NCI-H146 treated with DMSO at 0.1 percent for 48 hours (cell line): ENCODE data around the gene PRKACA.
"Not testable (repeated sequence)": the region's sequence is repeated elsewhere in the genome, so short reads cannot be mapped to it uniquely, and the experiment has no call there.

Source experiments
- DNase-seq: peaks from one replicate; lab custom pipeline; 2025; ENCODE audit not compliant: unreplicated experiment; lab: John Stamatoyannopoulos, UW

Gene PRKACA

GRCh38 chr19:14148751-14149410 is 31.3 kb upstream of the PRKACA start:
- DNase-seq = no peak

DNA sequence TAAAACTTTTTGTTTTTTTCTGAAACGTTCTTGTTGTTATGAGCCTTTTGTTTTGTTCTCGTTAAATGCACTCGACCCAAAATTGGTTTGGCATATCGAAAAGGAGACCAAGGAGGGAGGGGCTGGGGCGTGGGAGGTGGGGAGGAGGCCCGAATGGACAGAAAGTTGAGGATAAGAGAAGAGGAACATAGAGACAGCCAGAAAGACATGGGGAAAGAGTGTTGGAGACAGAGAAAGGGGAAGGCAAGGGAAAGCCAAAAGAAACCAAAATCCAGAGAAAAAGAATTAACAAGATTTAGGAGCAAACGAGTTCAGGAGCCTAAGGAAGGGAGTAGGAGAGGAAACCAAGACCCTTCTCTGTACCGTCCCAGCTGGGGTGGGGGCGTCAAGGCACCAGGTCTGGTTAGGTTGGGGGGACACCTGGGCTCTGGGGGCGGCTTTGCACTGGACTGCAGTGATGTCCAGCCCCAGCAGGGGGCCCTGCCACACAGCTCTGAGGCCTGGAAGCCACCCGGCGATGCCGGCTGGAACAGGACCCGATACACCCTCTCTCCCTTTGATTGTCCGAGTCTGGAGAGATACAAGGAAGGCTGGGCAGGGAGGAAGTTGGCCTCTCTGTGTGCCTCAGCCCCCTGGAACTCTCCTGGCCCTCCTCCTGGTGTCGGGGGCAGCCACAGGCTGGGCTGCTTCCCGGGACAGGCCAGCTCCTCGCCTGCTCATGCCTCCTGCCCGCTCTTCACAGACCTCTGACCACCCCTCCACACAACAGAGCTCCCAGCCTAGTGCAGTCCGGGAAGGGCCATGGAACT is 30.4 kb upstream of the PRKACA start:
- DNase-seq = no peak

GRCh38 chr19:14146789-14147216 is 29.2 kb upstream of the PRKACA start:
- DNase-seq = no peak

DNA sequence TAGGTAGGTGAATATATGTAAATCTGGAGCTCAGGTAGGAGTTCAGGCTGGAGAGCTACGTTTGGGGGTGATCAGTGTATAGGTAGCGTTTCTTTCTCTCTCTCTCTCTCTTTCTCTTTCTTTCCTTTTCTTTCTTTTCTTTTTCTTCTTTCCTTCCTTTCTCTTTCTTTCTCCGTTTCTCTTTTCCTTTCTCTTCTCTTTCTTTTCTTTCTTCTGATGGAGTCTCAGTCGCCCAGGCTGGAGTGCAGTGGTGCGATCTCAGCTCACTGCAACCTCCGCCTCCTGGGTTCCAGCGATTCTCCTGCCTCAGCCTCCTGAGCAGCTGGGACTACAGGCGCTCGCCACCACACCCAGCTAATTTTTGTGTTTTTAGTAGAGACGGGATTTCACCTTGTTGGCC is 28.6 kb upstream of the PRKACA start:
- DNase-seq = not testable (repeated sequence)

DNA sequence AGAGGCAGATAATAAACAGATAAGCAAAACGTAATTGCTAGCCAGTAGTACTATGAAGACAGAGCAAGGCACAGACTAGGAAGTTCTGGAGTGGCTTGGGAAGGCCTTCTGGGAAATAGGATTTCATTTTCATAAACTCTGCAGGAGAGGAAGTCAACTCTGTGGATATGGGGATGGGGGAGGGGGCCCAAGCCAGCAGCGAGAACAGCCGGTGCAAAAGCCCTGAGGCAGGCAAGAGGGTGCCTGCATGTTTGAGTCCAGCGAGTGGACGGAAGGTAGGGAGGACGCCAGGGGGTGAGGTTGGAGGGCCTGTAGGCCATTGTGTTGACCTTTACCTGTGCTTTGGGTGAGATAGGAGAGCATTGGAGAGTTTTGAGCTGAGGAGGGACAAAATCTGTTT is 27.8 kb upstream of the PRKACA start:
- no peak for DNase-seq

- no peak for DNase-seq
Measured at GRCh38 chr19:14142262-14143190, 25.0 kb upstream of the PRKACA start.

- no peak for DNase-seq
Measured at GRCh38 chr19:14141041-14141440, 23.5 kb upstream of the PRKACA start.

DNA sequence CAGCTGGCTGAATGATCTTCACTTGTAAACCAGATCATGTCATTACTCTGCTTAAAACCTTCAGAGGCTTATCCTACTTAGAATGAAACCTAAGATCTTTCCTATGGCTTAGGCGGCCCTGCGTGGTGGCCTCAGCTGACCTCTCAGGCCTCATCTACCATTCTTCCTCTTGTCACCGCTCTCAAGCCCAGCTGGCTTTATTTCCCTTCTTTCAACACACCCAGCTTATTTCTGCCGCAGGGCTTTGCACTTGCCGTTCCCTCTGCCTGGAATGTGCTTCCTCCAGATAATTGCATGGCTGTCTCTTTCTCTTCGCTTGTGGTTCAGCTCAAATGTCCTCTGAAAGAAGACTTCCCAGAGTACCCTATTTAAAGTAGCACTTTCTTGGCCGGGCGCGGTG is 22.4 kb upstream of the PRKACA start:
- DNase-seq = no peak

DNA sequence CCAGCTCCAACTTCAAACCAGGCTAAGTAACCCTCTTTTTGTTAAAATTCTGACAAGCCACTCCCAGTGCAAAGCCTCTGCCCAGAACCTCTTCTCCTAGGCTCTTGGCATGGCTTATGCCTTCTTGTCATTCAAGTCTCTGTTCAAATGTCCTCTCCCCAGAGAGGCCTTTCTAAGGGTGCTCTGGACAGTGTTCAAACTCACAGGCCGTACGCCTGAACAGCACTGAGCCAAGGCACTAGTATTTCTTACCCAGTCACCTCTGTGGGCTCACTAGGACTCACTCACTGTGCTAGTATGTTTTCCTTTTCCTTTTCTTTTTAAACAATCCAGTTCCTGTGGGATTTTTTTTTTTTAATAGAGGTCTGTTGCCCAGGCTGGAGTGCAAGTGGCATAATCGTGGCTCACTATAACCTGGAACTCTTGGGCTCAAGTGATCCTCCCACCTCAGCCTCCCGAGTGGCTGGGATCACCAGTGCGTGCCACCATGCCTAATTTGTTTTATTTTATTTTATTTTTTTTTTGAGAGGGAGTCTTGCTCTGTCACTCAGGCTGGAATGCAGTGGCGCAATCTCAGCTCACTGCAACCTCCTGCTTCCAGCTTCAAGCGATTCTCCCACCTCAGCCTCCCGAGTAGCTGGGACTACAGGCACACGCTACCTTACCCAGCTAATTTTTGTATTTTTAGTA is 21.2 kb upstream of the PRKACA start:
- no peak for DNase-seq

DNA sequence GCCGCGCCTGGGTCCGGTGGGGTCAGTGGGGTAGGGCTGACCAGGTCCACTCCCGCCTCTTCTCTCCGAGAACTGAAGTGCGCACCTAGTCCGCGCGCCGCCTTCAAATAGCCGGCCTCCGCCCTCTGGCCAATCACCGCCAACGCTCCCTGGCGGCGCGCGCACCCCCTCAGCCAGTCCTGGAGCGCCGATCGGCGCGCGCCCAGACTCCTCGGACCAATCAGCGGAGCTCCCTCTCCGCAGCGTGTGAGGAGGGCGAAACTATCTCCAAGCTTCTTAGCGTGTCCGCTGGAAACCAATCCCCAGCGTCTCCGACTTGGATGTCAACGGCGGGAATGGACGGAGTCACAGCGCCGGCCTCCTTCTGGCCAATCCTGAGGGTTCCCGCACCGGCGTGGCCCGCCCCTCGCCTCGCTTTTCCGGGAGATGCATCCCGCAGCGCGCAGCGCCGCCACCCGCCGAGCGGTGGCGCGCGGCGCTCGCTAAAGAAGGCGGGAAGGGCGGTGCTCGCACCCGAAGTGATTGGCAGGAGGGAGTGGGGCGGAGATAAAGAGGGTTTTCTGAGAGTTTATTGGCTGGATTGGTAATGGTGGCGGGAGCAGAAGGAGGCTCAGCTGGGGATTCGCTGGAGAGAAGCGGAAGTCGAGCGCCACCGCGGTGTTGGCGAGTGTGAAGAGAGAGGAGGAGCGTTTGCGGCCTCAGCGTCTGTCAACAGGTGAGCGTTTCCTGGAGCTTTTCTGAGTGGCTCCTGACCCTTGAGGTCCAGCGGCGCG is 19.1 kb upstream of the PRKACA start, which contains the start of gene ASF1B:
Gene ASF1B (minus strand): TSS at position 81 of the 773 bp plus-strand sequence. CDS start 133 bp downstream, outside the sequence.
- peak; percentile 100 for DNase-seq

GRCh38 chr19:14135985-14136508 is 18.5 kb upstream of the PRKACA start:
- DNase-seq = no peak

GRCh38 chr19:14135355-14135754 is 17.8 kb upstream of the PRKACA start:
- no peak for DNase-seq

DNA sequence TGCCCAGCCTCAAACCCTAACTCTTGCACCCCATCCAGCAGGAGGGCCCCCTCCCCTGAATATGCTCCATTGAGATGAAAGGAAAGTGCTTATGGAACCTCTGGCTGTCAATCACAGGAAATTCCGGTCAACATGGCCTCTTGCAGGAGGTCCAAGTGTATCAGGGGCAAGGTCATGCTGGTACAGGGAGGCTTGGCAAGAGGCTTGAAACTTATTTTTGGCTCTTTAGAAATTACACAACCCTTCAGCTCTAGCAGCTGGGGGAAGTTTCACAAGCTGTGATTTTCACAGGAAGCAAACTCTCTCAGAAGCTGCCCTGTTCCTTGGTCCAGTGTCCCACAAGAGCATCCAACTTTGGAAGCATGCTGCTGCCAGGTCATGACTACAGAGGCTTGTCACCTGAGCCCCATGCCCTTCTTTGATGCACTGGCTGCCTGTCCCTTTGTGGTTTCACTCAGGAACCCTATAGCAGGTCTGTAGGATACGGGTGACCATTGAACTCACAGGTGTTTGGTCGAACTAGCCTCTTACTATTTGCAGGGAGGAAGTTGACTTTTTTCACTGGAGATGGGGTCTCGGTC is 10.5 kb upstream of the PRKACA start:
- no peak for DNase-seq

DNA sequence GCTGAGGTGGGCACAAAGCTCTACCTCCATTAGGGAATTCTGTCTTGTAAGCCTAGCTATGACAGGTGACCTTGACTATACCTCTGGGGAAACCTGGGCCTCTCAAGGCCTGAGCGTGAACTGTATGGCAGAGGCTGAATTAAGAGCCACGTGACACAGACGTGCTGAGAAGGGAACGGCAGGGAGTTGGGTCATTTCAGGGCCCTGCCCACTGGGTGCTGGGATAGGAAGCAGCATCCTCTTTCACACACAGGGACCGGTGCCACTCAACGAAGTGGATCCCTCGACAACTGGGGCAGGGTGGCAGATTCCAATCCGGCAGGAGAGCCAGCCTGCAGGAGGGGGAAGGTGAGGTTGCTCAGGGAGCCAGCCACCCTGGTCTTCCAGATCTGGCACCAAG is 9.6 kb upstream of the PRKACA start:
- DNase-seq = no peak

DNA sequence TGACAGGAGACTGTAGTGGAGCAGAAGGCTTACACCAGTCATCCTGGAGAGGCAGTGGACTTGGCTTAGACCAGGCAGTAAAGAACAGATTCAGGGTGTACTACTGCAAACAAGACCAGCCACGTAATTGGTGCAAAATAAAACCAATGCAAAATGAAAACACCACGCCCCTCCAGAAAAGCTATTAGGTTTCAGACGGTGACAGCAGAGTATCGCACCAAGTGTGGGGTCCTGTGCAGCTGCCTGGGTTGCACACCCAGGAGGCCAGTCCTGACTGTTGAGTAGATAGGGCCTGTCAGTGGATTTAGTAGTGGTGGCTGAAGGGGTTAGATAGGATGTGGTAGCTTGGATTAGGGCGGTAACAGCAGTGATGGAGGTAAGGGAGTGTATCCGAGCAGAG is 5.4 kb upstream of the PRKACA start:
- DNase-seq = no peak

DNA sequence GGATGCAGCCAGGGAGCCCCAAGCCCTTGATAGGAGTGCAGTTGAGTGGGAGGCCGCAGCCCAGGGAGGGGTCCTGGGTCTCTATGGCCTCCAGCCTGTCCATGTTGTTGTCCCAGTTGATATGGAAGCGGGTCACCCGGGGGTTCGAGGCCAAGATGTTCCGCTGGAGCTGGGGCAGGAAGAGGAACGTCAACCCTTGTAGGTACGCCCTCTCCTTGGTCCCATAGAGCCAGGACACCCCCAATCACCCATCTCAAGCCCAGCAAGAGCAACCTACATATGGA is 2.9 kb upstream of the PRKACA start:
- DNase-seq = no peak

DNA sequence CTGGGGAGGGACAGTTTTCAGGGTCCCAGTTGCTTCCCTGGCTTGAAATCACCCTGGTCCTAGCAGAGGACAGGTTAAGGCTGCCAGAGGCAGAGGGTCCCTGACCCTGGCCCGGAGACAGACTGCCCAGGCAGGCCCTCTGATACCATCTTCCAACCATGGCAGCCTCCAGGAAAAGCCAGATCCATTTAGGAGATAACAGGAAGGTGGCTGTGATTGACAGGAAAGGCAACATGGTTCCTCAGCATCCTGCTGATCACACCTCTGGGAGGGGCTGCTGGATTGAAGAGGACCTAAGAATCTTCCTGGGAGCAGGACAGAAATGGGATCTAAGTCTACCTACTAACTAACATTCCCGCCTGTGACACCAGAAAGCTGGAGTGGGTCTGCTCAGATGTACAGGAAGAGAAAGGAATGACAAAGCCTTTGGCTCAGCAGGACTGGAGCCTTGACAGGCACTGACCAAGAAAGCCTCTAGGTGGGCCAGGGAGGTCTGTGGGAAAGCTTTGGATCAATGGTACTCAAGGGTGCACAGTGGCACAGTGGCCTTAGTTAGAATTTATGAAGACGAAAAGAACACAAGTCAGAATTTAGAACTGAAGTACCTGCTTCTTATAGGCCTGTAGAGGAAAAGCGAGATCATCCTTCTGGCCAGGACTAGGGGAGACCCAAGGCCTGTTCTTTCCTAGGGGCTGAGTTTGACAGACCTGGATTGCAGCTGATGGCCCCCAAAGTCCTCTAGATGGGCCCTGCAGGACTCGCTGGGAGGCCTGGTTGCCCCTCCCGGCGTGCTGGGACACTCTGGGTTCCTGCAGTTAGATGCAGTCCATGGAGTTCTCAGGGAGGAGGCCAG is 2.3 kb upstream of the PRKACA start:
- DNase-seq = no peak

DNA sequence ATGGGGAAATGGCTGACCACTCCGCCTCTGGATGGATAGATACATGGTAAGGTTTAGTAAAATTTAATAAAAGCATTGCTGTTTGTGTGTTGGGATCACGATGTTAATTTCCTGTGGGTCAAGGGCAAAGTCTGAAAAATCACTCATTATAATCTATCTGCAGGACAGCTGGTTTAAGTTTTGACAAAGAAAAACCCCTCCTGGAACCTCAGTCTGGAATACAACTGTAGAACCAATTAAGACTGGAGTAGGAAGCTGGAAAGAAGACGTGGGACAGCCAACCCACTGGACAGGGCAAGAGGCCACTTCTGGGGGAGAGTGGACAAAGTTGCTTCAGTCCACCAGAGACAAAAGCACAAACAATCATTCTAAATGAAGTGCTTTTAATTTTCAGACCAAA is 1.6 kb upstream of the PRKACA start:
- no peak for DNase-seq
